Body of pancreas (tissue), 4 donors: ENCODE data around the gene CDA.

ENCODE experiments used
- CTCF ChIP-seq, 7 experiments: fragments of 450-650 bp in 4 of 7; fragments of 200-600 bp in 3 of 7; sonication (generic) in 3 of 7; IDR thresholded peaks; one replicate each; pipeline ENCODE4 v1.5.1; 2016 to 2019; ENCODE audit warnings: antibody characterized with exemption in 7 of 7
- POLR2A ChIP-seq, 3 donors: fragments of 450-650 bp; IDR thresholded peaks; one replicate each; pipeline ENCODE4 v1.6.1; 2016; ENCODE audit warnings: antibody characterized with exemption in 3 of 3, mild to moderate bottlenecking in 2 of 3

GRCh38 chr1:20558191-20558590 is 30.7 kb upstream of the CDA start:
- TF ChIP-seq CTCF (IDR thresholded peaks at IDR 0.05): no peak
- no peak for TF ChIP-seq POLR2A (IDR thresholded peaks at IDR 0.05)
